SU-DHL-6 (cell line): ENCODE measurements around the gene IZUMO4.

Experiments
- H2AFZ ChIP-seq: fragments of 200-600 bp; sonication (generic); 2 replicates; pipeline ENCODE4 v1.6.1; 2014; ENCODE audit warnings: low read depth, mild to moderate bottlenecking, moderate library complexity, mixed read lengths, antibody characterized with exemption, low read length; ENCODE audit not compliant: severe bottlenecking
- H3F3A ChIP-seq: fragments of 200-600 bp; shearing (Covaris generic); 2 replicates; pipeline ENCODE4 v1.6.0; 2016; ENCODE audit warnings: antibody characterized with exemption, mild to moderate bottlenecking; ENCODE audit not compliant: insufficient read depth
- H3K27ac ChIP-seq: fragments of 200-600 bp; sonication (generic); 2 replicates; pipeline ENCODE4 v1.5.1; 2016; ENCODE audit warnings: low read depth, mild to moderate bottlenecking, low read length, moderate library complexity, mixed read lengths
- H3K27me3 ChIP-seq: fragments of 200-600 bp; sonication (generic), shearing (Covaris generic); 2 replicates; pipeline ENCODE4 v1.6.0; 2014; ENCODE audit warnings: mild to moderate bottlenecking, low read length
- H3K36me3 ChIP-seq: fragments of 200-600 bp; sonication (generic); 2 replicates; pipeline ENCODE4 v1.6.1; 2014; ENCODE audit warnings: mild to moderate bottlenecking, low read length, mixed read lengths
- H3K4me2 ChIP-seq: fragments of 300-600, 200-600 bp; shearing (Covaris generic), sonication (generic); 2 replicates; pipeline ENCODE4 v1.6.0; 2014; ENCODE audit warnings: low read length, low read depth, mild to moderate bottlenecking; ENCODE audit not compliant: poor library complexity, severe bottlenecking
- H3K4me3 ChIP-seq: fragments of 200-600 bp; sonication (generic); 2 replicates; pipeline ENCODE4 v1.5.1; 2014; ENCODE audit warnings: antibody characterized with exemption, low read length, mild to moderate bottlenecking, mixed read lengths; ENCODE audit not compliant: insufficient read depth, poor library complexity, severe bottlenecking
- H3K79me2 ChIP-seq: fragments of 200-600 bp; sonication (generic); 2 replicates; pipeline ENCODE4 v1.6.1; 2014; ENCODE audit warnings: mild to moderate bottlenecking, low read length, moderate library complexity; ENCODE audit not compliant: insufficient read depth
- H3K9ac ChIP-seq: fragments of 200-600 bp; sonication (generic); 2 replicates; pipeline ENCODE4 v1.7.0; 2014; ENCODE audit warnings: mild to moderate bottlenecking, low read length
- H3K9me2 ChIP-seq: fragments of 200-600 bp; sonication (generic); replicated peaks from 2 replicates; pipeline ENCODE4 v1.6.1; 2014; ENCODE audit warnings: low read length; ENCODE audit not compliant: insufficient read depth
- H3K9me3 ChIP-seq: fragments of 200-600 bp; sonication (generic); 2 replicates; pipeline ENCODE4 v1.6.1; 2014; ENCODE audit warnings: low read length, mixed read lengths; ENCODE audit not compliant: insufficient read depth
- H4K20me1 ChIP-seq: fragments of 200-600 bp; sonication (generic); 2 replicates; pipeline ENCODE4 v1.6.1; 2014; ENCODE audit warnings: low read depth, mild to moderate bottlenecking, antibody characterized with exemption, low read length, moderate library complexity, mixed read lengths
- CTCF ChIP-seq: fragments of 200-600 bp; sonication (generic); IDR thresholded peaks from one replicate; pipeline ENCODE4 v1.5.1; 2017; ENCODE audit warnings: antibody characterized with exemption, mild to moderate bottlenecking, low read length, moderate library complexity; ENCODE audit not compliant: insufficient read depth, poor library complexity, severe bottlenecking
- EZH2phosphoT487 ChIP-seq: fragments of 200-600 bp; sonication (generic), shearing (Covaris generic); conservative IDR thresholded peaks from 2 replicates; pipeline ENCODE4 v1.6.1; 2018; ENCODE audit warnings: mild to moderate bottlenecking, antibody characterized with exemption, low read length, moderate library complexity, mixed read lengths

Gene IZUMO4

GRCh38 chr19:2145831-2146241 lies 49.1 kb downstream of the IZUMO4 start:
- H3K9me2 ChIP-seq: no peaks in the 10 kb centered on the region

GRCh38 chr19:2148482-2149135 lies 51.9 kb downstream of the IZUMO4 start:
- Histone ChIP-seq H3K27ac (no peak overlapping the region), H3K4me3 (no peak overlapping the region), H3K27me3 (no peaks in the 10 kb centered on the region), H3K9me3 (no peaks in the 10 kb centered on the region), H3F3A (no peaks in the 10 kb centered on the region), H3K4me2 (no peak overlapping the region), H2AFZ (no peak overlapping the region), H3K9me2 (no peaks in the 10 kb centered on the region), H4K20me1 (no peaks in the 10 kb centered on the region; the same call in 1 of the 2 replicates), H3K9ac (no peak overlapping the region), H3K79me2 (peaks cover 72% of the 10 kb centered on the region), H3K36me3 (no peaks in the 10 kb centered on the region)
- TF ChIP-seq CTCF: no peak
- TF ChIP-seq EZH2phosphoT487: no peak

More at GRCh38 chr19:2145831-2146241, 49.1 kb downstream of the IZUMO4 start:
- Histone ChIP-seq H3K27me3 (no peaks in the 10 kb centered on the region), H3K4me2 (no peak overlapping the region), H3K79me2 (peaks cover 92% of the 10 kb centered on the region), H3K9ac (no peak overlapping the region), H4K20me1 (no peaks in the 10 kb centered on the region; the same call in 1 of the 2 replicates), H2AFZ (no peak overlapping the region), H3F3A (no peaks in the 10 kb centered on the region), H3K9me3 (no peaks in the 10 kb centered on the region), H3K4me3 (no peak overlapping the region), H3K27ac (no peak overlapping the region), H3K36me3 (no peaks in the 10 kb centered on the region)
- TF ChIP-seq EZH2phosphoT487 (no peak), CTCF (no peak)
